HPDE6-E6E7 (cell line): ENCODE measurements around the gene BRD8.
"Not testable (repeated sequence)": the region's sequence is repeated elsewhere in the genome, so short reads cannot be mapped to it uniquely, and the experiment has no call there.

Experiments used
- DNase-seq: peaks from one replicate; pipeline ENCODE4 v3.0.0; 2011; ENCODE audit warnings: missing footprints; ENCODE audit errors: extremely low spot score

The BRD8 gene

DNA sequence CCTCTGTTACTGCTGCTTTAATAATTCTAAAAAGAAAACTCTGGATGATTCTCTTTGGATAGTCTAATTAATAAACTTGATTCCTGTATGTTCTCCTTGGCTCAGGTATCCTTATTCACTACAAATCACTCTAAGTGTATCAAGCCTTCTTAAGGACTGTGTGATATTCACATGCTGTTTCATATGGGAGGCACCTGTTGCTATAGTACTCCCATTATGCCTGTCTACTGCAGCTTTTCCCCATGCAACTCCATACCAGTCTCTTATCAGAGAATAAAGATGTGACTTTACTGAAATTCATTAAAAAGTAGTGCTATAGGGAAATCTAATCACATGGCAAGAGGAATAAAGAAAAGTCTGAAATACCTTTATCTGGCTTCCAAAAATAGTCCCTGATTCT lies 14.7 kb downstream of the BRD8 start:
- no peak for DNase-seq

GRCh38 chr5:138160706-138161105 lies 17.7 kb downstream of the BRD8 start:
- no peak for DNase-seq

DNA sequence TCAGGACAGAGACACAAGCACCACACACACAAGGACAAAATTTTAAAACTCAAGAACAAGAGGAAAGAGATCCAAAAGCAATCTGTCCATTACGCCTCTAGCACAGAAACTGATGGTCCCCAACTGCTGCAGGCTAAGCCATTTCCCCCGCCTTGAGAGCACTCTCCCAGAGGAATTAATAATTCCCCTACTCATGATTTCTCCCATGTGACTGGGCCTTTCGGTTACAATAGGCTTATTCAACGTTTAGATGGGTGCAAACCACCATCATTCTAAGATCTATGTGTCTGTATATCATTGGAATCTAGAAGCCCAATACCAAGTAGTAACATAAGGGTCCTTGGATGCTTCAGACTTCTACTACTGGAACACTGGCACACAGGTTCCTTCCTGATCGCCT lies 18.8 kb downstream of the BRD8 start:
- no peak for DNase-seq

- DNase-seq = no peak
These were observed 20.8 kb downstream of the BRD8 start for GRCh38 chr5:138157626-138158025.

- DNase-seq = not testable (repeated sequence)
These were observed 22.5 kb downstream of the BRD8 start for GRCh38 chr5:138155977-138156376.

GRCh38 chr5:138149530-138149929 lies 28.9 kb downstream of the BRD8 start:
- no peak for DNase-seq

DNA sequence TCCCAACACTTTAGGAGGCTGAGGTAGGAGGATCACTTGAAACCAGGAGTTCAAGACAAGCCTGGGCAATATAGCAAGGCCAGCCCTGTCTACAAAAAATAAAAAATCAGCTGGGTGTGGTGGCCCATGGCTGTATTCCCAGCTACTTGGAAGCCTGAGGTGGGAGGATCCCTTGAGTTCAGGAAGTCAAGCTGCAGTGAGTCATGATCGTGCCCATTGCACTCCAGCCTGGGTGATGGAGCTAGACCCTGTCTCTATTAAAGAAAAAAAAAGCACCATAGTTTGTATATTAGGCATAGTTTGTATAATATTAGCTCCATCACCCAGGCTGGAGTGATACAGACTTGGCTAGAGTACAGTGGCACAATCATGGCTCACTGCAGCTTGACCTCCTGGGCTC lies 29.6 kb downstream of the BRD8 start:
- no peak for DNase-seq

DNA sequence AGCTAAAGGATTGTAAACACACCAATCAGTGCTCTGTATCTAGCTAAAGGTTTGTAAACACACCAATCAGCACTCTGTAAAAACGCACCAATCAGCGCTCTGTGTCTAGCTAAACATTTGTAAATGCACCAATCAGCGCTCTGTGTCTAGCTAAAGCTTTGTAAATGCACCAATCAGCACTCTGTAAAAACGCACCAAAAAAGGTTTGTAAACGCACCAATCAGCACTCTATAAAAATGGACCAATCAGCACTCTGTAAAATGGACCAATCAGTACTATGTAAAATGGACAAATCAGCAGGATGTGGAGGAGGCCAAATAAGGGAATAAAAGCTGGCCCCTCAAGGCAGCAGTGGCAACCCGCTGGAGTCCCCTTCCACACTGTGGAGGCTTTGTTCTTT lies 34.9 kb downstream of the BRD8 start:
- not testable (repeated sequence) for DNase-seq

GRCh38 chr5:138141734-138142133 lies 36.7 kb downstream of the BRD8 start:
- DNase-seq = no peak

DNA sequence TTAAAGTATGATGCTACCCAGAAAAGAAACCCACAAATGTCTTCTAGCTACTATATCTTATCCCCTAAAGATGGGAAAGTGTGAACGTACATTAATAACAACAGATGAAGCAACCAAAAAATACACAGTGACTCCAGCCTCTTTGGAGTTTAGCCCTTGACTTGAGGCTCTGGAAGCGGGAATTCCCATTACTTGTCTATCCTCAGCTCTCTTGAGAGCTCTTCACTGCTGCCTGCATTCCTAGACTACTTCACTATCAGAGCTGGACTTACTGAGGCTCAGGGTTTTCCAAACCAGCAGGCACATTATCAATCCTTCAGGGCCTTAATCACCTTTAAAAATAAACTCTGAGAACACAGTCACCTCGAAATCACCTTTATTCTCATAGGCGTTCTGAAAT lies 38.2 kb downstream of the BRD8 start:
- DNase-seq = no peak

- DNase-seq = no peak
These were observed 38.7 kb downstream of the BRD8 start for GRCh38 chr5:138139781-138140090.

GRCh38 chr5:138138949-138139780 lies 39.3 kb downstream of the BRD8 start, which contains the start of gene NME5:
NME5 (minus strand) TSS chr5:138139428; CDS start chr5:138138780, 648 bp downstream.
- DNase-seq = no peak

DNA sequence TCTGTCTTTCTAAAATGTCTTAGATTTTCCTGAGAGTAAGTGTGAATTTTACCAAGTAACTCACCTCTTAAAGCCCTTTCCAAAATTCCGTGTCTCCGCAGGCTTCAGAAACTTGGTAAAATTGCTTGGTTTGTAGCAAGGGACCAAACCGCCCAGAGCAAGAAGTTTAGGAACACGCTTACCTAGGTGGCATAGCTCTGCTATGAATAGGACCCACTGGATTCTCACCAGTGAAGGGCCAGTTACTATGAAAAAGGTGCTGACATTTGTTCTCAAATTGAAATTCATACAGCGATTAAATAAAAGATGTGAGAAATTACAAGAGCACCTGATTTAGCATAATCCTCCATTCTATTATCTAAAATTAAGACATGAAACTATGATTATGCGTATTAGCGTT lies 45.9 kb downstream of the BRD8 start:
- no peak for DNase-seq

- DNase-seq = no peak
These were observed 49.1 kb downstream of the BRD8 start for GRCh38 chr5:138129347-138129746.

GRCh38 chr5:138128334-138128733 lies 50.1 kb downstream of the BRD8 start:
- no peak for DNase-seq

DNA sequence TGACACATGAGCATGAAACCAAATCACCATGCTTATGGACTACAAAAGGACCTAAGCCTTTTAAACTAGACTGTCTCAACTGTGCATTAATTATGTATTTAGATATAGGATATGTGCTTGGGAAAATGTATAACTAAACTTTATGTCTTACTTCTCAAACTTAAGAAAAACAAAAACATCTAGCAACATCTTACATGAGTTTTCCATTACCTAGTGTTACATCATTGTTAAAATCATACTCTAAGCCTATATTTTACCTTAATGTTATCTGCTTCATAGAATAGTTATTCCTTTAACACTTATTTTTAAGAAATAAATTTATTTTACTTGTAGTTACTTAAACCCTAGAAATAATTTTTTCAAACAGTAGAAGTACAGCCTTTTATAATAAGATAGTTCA lies 63.2 kb downstream of the BRD8 start:
- DNase-seq = no peak

GRCh38 chr5:138111937-138112336 lies 66.5 kb downstream of the BRD8 start:
- no peak for DNase-seq

DNA sequence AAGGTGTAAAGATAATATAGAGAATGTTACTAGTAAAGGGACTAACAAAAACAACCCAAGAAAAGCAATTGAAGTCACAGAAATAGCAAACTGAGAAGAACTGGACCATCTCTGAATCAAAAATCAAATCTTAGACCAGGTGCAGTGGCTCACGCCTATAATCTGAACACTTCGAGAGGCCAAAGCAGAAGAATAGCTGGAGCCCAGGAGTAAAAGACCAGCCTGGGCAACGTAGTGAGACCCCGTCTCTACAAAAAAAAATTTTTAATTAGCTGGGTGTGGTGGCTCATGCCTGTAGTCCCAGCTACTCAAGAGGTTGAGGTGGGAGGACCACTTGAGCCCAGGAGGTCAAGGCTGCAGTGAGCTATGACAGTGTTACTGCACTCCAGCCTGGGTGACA lies 67.2 kb downstream of the BRD8 start:
- no peak for DNase-seq

GRCh38 chr5:138110266-138110963 lies 68.0 kb downstream of the BRD8 start:
- no peak for DNase-seq

- no peak for DNase-seq
These were observed 68.8 kb downstream of the BRD8 start for GRCh38 chr5:138109463-138110265.

DNA sequence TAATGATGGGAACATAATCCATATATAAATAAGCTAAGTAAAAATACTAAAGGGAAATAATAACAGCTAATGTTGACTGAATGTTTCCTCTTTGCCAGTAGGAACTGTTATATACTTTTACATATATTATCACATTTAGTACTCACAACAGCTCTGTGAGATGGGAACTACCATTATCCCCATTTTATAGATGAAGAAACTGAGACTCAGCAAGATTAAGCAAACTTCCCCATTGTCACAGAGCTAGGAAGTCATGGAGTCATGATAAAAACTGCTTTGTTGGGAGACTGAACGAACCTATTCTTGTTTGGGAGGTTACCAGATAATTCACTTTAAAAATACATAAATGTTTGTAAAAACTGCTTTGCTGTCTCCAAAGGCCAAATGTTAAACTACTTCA lies 71.2 kb downstream of the BRD8 start:
- DNase-seq = no peak

GRCh38 chr5:138105709-138106108 lies 72.7 kb downstream of the BRD8 start:
- DNase-seq = no peak

- no peak for DNase-seq
These were observed 75.2 kb downstream of the BRD8 start for GRCh38 chr5:138103319-138103637.
